K562 (cell line): ENCODE measurements around the gene ALDH7A1. TPM values are rescaled to one million over a fixed set of nuclear protein-coding genes. Genes with fewer than 3 reads are reported as not detected.
A peak's percentile ranks its signal among the peaks of the same experiment; 100 is the strongest.

ENCODE experiments used
- ATAC-seq: fragments of 200-7000 bp; cut with Tn5 transposase; 3 replicates; pipeline ENCODE4 v1.9.1; 2020; ENCODE audit warnings: moderate library complexity
- BruUV-seq: library from RNA; stranded (reverse); fragments of 400-500 nt; replicated peaks from 2 replicates; lab custom pipeline; 2021; lab: Mats Ljungman, UMichigan
- CTCF ChIA-PET: fragments of 300-600 bp; formaldehyde crosslinking; extraction: SDS; loops from one replicate; lab custom pipeline; 2021; ENCODE audit warnings: low intra/inter-chr PET ratio; lab: Yijun Ruan, JAX
- POLR2A ChIA-PET: fragments of 300-600, 350-650 bp; sonication (Branson Sonifier 250); formaldehyde crosslinking; extraction: SDS; loops from one replicate; lab custom pipeline; 2021; ENCODE audit warnings: antibody characterized with exemption, inconsistent platforms; lab: Yijun Ruan, JAX
- DNase-seq, 4 experiments: peaks; one replicate each; pipeline versions ENCODE4 v3.0.0 to v3.0.0-alpha.2; 2011 to 2018; ENCODE audit warnings: low spot score in 3 of 4, mixed read lengths in 3 of 4; ENCODE audit errors: extremely low read depth in 1 of 4
- FAIRE-seq: peaks from 2 replicates; lab custom pipeline; 2011; peaks lifted over from hg19 to GRCh38; lab: Jason Lieb, UNC
- H2AFZ ChIP-seq: 2 replicates; pipeline ENCODE4 v1.6.0; 2011; ENCODE audit warnings: low read depth, low read length, control low read depth, inconsistent platforms
- H3K27ac ChIP-seq: fragments of 200-600 bp; 3 replicates; pipeline ENCODE4 v1.8.0; 2011; ENCODE audit warnings: low read depth, mild to moderate bottlenecking, control low read depth, inconsistent platforms, low read length, moderate library complexity, mixed read lengths; ENCODE audit errors: extremely low read depth
- H3K27me3 ChIP-seq, 2 experiments: fragments of 300-600 bp in 1 of 2; 2 replicates in 1 of 2; 3 replicates in 1 of 2; pipeline versions ENCODE4 v1.6.0 to v1.8.0; 2011; ENCODE audit warnings: inconsistent platforms in 2 of 2, low read length in 2 of 2, mild to moderate bottlenecking in 1 of 2, mixed read lengths in 1 of 2, moderate library complexity in 1 of 2; ENCODE audit not compliant: control insufficient read depth in 2 of 2, insufficient read depth in 2 of 2
- H3K36me3 ChIP-seq: fragments of 300-600 bp; 3 replicates; pipeline ENCODE4 v1.8.0; 2011; ENCODE audit warnings: mild to moderate bottlenecking, low read length, inconsistent platforms; ENCODE audit not compliant: control insufficient read depth, insufficient read depth
- H3K4me1 ChIP-seq, 2 experiments: fragments of 200-600 bp in 1 of 2; replicated peaks in 1 of 2; 2 replicates in 1 of 2; 3 replicates in 1 of 2; pipeline versions ENCODE4 v1.5.1 to v1.8.0; 2011; ENCODE audit warnings: inconsistent platforms in 2 of 2, low read length in 2 of 2, mild to moderate bottlenecking in 1 of 2, mixed read lengths in 1 of 2, moderate library complexity in 1 of 2; ENCODE audit not compliant: control insufficient read depth in 2 of 2, insufficient read depth in 2 of 2
- H3K4me2 ChIP-seq: 2 replicates; pipeline ENCODE4 v1.6.1; 2011; ENCODE audit warnings: low read length, control low read depth, inconsistent platforms, mixed read lengths; ENCODE audit not compliant: insufficient read depth
- H3K4me3 ChIP-seq: fragments of 200-600 bp; sonication (generic), shearing (Covaris generic); 2 replicates; pipeline ENCODE4 v1.5.1; 2016; ENCODE audit warnings: control low read depth, inconsistent platforms
- H3K79me2 ChIP-seq: fragments of 200-600 bp; 3 replicates; pipeline ENCODE4 v1.8.0; 2011; ENCODE audit warnings: low read length, inconsistent platforms; ENCODE audit not compliant: control insufficient read depth, insufficient read depth
- H3K9ac ChIP-seq, 2 experiments: 2 replicates each; pipeline versions ENCODE4 v1.6.0 to v1.6.1; 2011; ENCODE audit warnings: low read depth in 2 of 2, low read length in 2 of 2, control low read depth in 1 of 2, inconsistent platforms in 1 of 2, mild to moderate bottlenecking in 1 of 2, mixed read lengths in 1 of 2; ENCODE audit not compliant: insufficient read depth in 1 of 2
- H3K9me1 ChIP-seq: one replicate; pipeline ENCODE4 v1.6.0; 2011; ENCODE audit warnings: inconsistent platforms, mild to moderate bottlenecking, low read length, moderate library complexity; ENCODE audit not compliant: control insufficient read depth, insufficient read depth
- H3K9me3 ChIP-seq: replicated peaks from 2 replicates; pipeline ENCODE4 v1.5.1; 2011; ENCODE audit warnings: low read depth, low read length, inconsistent platforms; ENCODE audit not compliant: control insufficient read depth, insufficient read depth
- H4K20me1 ChIP-seq: replicated peaks from 2 replicates; pipeline ENCODE4 v1.6.1; 2011; ENCODE audit warnings: low read length, inconsistent platforms, mixed read lengths; ENCODE audit not compliant: control insufficient read depth, insufficient read depth
- BCOR ChIP-seq: fragments of 450-650 bp; IDR thresholded peaks from 2 replicates; pipeline ENCODE4 v1.6.1; 2016
- C11orf30 ChIP-seq: fragments of 450-650 bp; IDR thresholded peaks from 2 replicates; pipeline ENCODE4 v1.6.1; 2016; ENCODE audit warnings: low read depth, mild to moderate bottlenecking
- COPS2 ChIP-seq: fragments of 450-650 bp; conservative IDR thresholded peaks from 2 replicates; pipeline ENCODE4 v1.6.1; 2016; ENCODE audit warnings: mild to moderate bottlenecking, moderate library complexity
- HDAC6 ChIP-seq: IDR thresholded peaks from 2 replicates; pipeline ENCODE4 v1.6.1; 2012; ENCODE audit warnings: low read depth, mild to moderate bottlenecking, control low read depth, inconsistent platforms, low read length, moderate library complexity
- MCM5 ChIP-seq: fragments of 450-650 bp; IDR thresholded peaks from 2 replicates; pipeline ENCODE4 v1.6.1; 2016; ENCODE audit warnings: low read depth
- PHF8 ChIP-seq: fragments of 200-600 bp; sonication (generic); IDR thresholded peaks from 2 replicates; pipeline ENCODE4 v1.6.1; 2012; ENCODE audit warnings: mixed run types, mild to moderate bottlenecking, inconsistent platforms, low read length, moderate library complexity, borderline replicate concordance
- POU5F1 ChIP-seq: fragments of 150-350 bp; IDR thresholded peaks from 2 replicates; pipeline ENCODE4 v1.6.1; 2014; ENCODE audit warnings: borderline replicate concordance, low read length, low read depth, mild to moderate bottlenecking; ENCODE audit not compliant: partially characterized antibody
- RFX5 ChIP-seq: IDR thresholded peaks from 2 replicates; pipeline ENCODE4 v1.6.1; 2011; ENCODE audit warnings: low read depth, mild to moderate bottlenecking, improper control_type of control experiment, low read length
- SNIP1 ChIP-seq: fragments of 450-650 bp; IDR thresholded peaks from 2 replicates; pipeline ENCODE4 v1.7.1; 2017; ENCODE audit warnings: low read depth, mild to moderate bottlenecking
- SNRNP70 ChIP-seq: fragments of 200-400 bp; formaldehyde crosslinking; optimal IDR thresholded peaks from 2 replicates; pipeline ENCODE3; 2017; ENCODE audit warnings: low read depth, low read length
- SRSF1 ChIP-seq: fragments of 200-400 bp; formaldehyde crosslinking; IDR thresholded peaks from 2 replicates; pipeline ENCODE4 v1.6.1; 2017; ENCODE audit warnings: mild to moderate bottlenecking, low read depth, low read length, moderate library complexity
- SRSF9 ChIP-seq: fragments of 200-400 bp; formaldehyde crosslinking; IDR thresholded peaks from 2 replicates; pipeline ENCODE4 v1.6.1; 2017; ENCODE audit warnings: low read depth, low read length, borderline replicate concordance
- SUPT5H ChIP-seq: fragments of 450-650 bp; IDR thresholded peaks from 2 replicates; pipeline ENCODE4 v1.6.1; 2016
- TCF7 ChIP-seq: sonication (generic); IDR thresholded peaks from 2 replicates; pipeline ENCODE4 v1.6.1; 2016; ENCODE audit warnings: antibody characterized with exemption, borderline replicate concordance
- ZFP30 ChIP-seq: fragments of 250-450 bp; sonication (Bioruptor Pico); IDR thresholded peaks from 2 replicates; pipeline ENCODE4 v1.8.0; 2022; ENCODE audit warnings: moderate library complexity, mild to moderate bottlenecking, inconsistent platforms, borderline replicate concordance
- WGBS: fragments of 100-300 bp; shearing (Covaris generic); methylation state at CpG from one replicate; pipeline ENCODE4 v1.1.6; 2016; ENCODE audit warnings: low coverage, mixed read lengths; ENCODE audit not compliant: insufficient coverage; ENCODE audit errors: missing lambda C conversion rate; 5-methylcytosine and 5-hydroxymethylcytosine counted together
- in situ Hi-C: fragments of 300-500 bp; cut with MboI; formaldehyde crosslinking; loops from 4 replicates; pipeline ENCODE4 v1.15.0; 2018; ENCODE audit warnings: inconsistent platforms, mixed read lengths
- intact Hi-C: fragments of 100-400 bp; cut with micrococcal nuclease; formaldehyde crosslinking; loops from 2 replicates; pipeline ENCODE4 v1.14.2; 2022
- polyA plus RNA-seq, 8 experiments: library from polyadenylated mRNA; depleted of rRNA in 4 of 8; stranded (reverse) in 5 of 8; unstranded in 3 of 8; fragments of >200 nt; fragmentation: Nextera tagmentation in 2 of 8; fragmentation: Illumina TruSeq in 1 of 8; extraction: Ambion mirVana in 2 of 8; extraction: Trizol in 1 of 8; gene quantifications; 2 replicates each; pipeline versions ENCODE4 v1.2.1 to v1.2.3, GENCODE V29; 2011 to 2014; ENCODE audit warnings: inconsistent platforms in 1 of 8, missing spikeins in 1 of 8
- total RNA-seq, 7 experiments: library from RNA; depleted of rRNA in 6 of 7; stranded (reverse); fragments of >200 nt in 6 of 7; fragmentation: Illumina TruSeq in 2 of 7; extraction: Trizol in 2 of 7; gene quantifications; 2 replicates each; pipeline versions ENCODE4 v1.2.1 to v1.2.3, GENCODE V29; 2011 to 2021; ENCODE audit warnings: low replicate concordance in 1 of 7
- TF ChIP-seq, protein P1 (sequence below): fragments of 150-350 bp; conservative IDR thresholded peaks from 2 replicates; pipeline ENCODE4 v1.6.1; 2014; ENCODE audit warnings: low read length
- TF ChIP-seq, protein P2 (sequence below): fragments of 200-800 bp; sonication (Bioruptor generic); IDR thresholded peaks from 2 replicates; pipeline ENCODE4 v1.6.1; 2017; ENCODE audit warnings: missing genetic modification characterization, missing compliant biosample characterization

ALDH7A1 gene
- total and polyA plus RNA-seq, 9 of the 15 experiments (the other 6 are each of a cell fraction or from before 2014, with no cell fraction given): 0.04 to 0.49 TPM; not detected in 7

DNA sequence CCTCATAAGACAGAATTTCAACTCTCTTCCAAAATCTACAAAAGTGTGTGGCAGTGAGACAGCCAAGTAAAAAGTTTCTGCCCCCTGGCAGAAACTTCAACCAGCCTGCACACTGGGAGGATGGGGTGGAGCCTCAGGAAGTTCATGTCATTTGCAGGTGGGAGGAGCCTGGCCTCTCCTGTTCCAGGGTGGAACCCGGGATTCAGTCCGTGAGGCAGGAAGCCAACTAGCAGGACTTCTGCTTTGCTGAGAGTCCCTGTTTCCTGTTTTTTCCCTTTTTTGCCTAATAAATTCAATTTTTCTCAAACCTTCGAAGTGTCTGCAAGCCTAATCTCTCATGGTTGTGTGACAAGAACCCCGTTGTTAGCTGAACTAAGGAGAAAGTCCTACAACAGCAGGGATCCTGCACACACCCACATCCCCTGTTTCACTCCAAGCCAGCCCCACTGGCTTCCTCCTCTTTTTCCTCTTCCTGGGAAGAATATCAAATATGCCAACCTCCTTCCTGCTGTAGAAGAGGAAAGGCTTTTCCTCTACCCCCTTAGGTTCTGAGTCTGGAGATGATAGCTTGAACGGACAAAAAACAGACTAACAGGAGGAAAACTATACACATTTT lies 69.3 kb downstream of the ALDH7A1 start:
- 31% methylated on average over 5 of the region's 5 CpGs for WGBS
- Histone ChIP-seq H2AFZ (peak overlapping the region; percentile 93), H3K79me2 (no peaks in the 10 kb centered on the region), H3K4me3 (no peak overlapping the region), H3K27ac (peak overlapping the region; percentile 62), H3K9me3 (no peaks in the 10 kb centered on the region), H3K9me1 (no peaks in the 10 kb centered on the region), H3K27me3 (no peaks in the 10 kb centered on the region), H3K4me1 (peaks cover 5 to 11% of the 10 kb centered on the region in 2 experiments; a peak in 4 of 5 replicates), H3K4me2 (peak overlapping the region; percentile 50), H3K36me3 (no peaks in the 10 kb centered on the region; the same call in 2 of the 3 replicates), H4K20me1 (no peaks in the 10 kb centered on the region), H3K9ac (peak overlapping the region in 1 of 2 experiments; percentile 43; a peak in 2 of 4 replicates)
- in situ Hi-C loops (no loop called here), intact Hi-C loops (no loop called here)
- FAIRE-seq: peak; percentile 51
- DNase-seq: peak in 1 of 4 experiments; percentile 77
- ATAC-seq: peak; percentile 87
- POLR2A ChIA-PET: interaction anchor here (0.9 kb wide), 1 partner anchor 8 kb away, joined by 4 read pairs; no protein-coding TSS in a partner anchor
- CTCF ChIA-PET: no interaction called here
- BruUV-seq: no TSS peak
- TF ChIP-seq RFX5: no peak
- TF ChIP-seq SRSF9: no peak
- no peak for TF ChIP-seq BCOR
- peak; percentile 25; the same call in 1 of the 2 replicates for TF ChIP-seq PHF8
- no peak for TF ChIP-seq SNRNP70
- no peak for TF ChIP-seq TCF7
- no peak for TF ChIP-seq SNIP1
- no peak for TF ChIP-seq POU5F1
- TF ChIP-seq HDAC6: no peak
- TF ChIP-seq ZFP30: no peak
- TF ChIP-seq MCM5: no peak
- TF ChIP-seq SUPT5H: peak; percentile 50; the same call in 1 of the 2 replicates
- no peak for TF ChIP-seq COPS2
- TF ChIP-seq C11orf30: no peak
- TF ChIP-seq, protein P1, sequence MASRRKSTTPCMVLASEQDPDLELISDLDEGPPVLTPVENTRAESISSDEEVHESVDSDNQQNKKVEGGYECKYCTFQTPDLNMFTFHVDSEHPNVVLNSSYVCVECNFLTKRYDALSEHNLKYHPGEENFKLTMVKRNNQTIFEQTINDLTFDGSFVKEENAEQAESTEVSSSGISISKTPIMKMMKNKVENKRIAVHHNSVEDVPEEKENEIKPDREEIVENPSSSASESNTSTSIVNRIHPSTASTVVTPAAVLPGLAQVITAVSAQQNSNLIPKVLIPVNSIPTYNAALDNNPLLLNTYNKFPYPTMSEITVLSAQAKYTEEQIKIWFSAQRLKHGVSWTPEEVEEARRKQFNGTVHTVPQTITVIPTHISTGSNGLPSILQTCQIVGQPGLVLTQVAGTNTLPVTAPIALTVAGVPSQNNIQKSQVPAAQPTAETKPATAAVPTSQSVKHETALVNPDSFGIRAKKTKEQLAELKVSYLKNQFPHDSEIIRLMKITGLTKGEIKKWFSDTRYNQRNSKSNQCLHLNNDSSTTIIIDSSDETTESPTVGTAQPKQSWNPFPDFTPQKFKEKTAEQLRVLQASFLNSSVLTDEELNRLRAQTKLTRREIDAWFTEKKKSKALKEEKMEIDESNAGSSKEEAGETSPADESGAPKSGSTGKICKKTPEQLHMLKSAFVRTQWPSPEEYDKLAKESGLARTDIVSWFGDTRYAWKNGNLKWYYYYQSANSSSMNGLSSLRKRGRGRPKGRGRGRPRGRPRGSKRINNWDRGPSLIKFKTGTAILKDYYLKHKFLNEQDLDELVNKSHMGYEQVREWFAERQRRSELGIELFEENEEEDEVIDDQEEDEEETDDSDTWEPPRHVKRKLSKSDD: no peak
- TF ChIP-seq, protein P2, sequence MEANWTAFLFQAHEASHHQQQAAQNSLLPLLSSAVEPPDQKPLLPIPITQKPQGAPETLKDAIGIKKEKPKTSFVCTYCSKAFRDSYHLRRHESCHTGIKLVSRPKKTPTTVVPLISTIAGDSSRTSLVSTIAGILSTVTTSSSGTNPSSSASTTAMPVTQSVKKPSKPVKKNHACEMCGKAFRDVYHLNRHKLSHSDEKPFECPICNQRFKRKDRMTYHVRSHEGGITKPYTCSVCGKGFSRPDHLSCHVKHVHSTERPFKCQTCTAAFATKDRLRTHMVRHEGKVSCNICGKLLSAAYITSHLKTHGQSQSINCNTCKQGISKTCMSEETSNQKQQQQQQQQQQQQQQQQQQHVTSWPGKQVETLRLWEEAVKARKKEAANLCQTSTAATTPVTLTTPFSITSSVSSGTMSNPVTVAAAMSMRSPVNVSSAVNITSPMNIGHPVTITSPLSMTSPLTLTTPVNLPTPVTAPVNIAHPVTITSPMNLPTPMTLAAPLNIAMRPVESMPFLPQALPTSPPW (CRISPR knock-in tag): no peak
- no peak for TF ChIP-seq SRSF1
